GM18951 (cell line): ENCODE measurements around the gene GRAMD1B.

Experiments
- POLR2A ChIP-seq: IDR thresholded peaks from 4 replicates; pipeline ENCODE4 v1.6.1; 2011; ENCODE audit warnings: mild to moderate bottlenecking; ENCODE audit not compliant: insufficient read length, insufficient read depth; ENCODE audit errors: extremely low read depth
- in situ Hi-C: fragments of 300-500 bp; cut with MboI; formaldehyde crosslinking; loops from one replicate; pipeline ENCODE4 v1.12.0; 2022; ENCODE audit warnings: low sequenced_read_pairs, mixed read lengths, inconsistent platforms; ENCODE audit not compliant: unreplicated experiment

Gene GRAMD1B

GRCh38 chr11:123588864-123589262, 158.8 kb downstream of the GRAMD1B start:
- no peak for TF ChIP-seq POLR2A
- in situ Hi-C loops: no loop called here

GRCh38 chr11:123590296-123590912, 160.3 kb downstream of the GRAMD1B start:
- no peak for TF ChIP-seq POLR2A
- in situ Hi-C loops: no loop called here

DNA sequence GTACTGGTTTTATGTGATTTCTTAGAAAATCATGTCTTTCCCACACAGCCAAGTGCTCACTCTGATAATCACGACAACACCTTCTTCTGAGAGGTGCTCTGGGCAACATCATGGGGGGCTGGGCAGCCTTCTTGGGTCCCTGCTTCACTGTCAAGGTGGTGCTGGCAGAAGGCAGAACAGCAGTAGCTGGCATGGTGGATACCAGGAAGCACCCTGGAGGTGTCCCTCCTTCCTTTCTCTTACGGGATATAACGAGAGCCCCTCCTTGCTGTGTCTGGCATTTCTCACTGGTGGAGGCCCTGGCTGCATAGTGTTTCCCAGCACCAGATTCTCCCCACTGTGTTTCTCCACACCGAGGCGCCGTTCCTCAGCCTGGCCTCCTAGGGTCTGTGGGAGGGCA, 163.5 kb downstream of the GRAMD1B start:
- in situ Hi-C loops: no loop called here
- no peak for TF ChIP-seq POLR2A

DNA sequence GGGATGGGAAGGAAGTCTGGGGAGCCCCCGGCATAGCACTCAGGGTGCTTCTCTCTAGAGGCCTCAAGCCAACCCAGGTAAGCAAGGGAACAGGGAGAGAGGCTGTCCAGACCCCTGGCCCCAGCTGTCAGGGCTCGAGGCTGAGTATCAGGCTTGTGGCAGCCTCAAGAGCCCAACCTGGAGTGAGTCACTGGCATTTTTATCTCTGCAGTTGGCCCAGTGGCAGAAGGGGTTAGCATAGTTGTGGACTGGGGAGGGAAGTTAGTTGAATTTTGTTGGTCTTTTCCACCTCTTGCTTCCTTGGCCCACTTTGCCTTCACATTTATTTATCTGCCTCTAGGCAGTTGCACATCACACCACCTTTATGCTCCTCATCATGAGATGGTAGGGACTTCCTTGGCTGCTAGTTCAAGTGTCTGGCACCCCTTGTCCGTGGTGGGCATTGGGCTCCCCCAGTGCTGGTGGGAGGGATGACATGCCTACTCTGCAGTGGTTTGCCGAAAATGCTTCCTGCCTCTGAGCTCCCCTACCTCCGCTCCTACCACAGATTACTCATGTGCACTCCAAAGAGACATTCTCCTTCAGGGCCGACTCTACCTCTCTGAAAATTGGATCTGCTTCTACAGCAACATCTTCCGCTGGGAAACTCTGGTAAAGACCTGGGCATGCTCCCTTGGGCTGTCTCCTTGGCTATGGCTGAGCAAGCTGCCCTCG, 164.3 kb downstream of the GRAMD1B start:
- no peak for TF ChIP-seq POLR2A
- in situ Hi-C loops: no loop called here

- in situ Hi-C loops: no loop called here
- no peak for TF ChIP-seq POLR2A
Observed at GRCh38 chr11:123594921-123595320, 164.9 kb downstream of the GRAMD1B start.

- in situ Hi-C loops: no loop called here
- TF ChIP-seq POLR2A: no peak
Observed at GRCh38 chr11:123597859-123598258, 167.8 kb downstream of the GRAMD1B start.

- in situ Hi-C loops: no loop called here
- no peak for TF ChIP-seq POLR2A
Observed at GRCh38 chr11:123601136-123601535, 171.1 kb downstream of the GRAMD1B start.

DNA sequence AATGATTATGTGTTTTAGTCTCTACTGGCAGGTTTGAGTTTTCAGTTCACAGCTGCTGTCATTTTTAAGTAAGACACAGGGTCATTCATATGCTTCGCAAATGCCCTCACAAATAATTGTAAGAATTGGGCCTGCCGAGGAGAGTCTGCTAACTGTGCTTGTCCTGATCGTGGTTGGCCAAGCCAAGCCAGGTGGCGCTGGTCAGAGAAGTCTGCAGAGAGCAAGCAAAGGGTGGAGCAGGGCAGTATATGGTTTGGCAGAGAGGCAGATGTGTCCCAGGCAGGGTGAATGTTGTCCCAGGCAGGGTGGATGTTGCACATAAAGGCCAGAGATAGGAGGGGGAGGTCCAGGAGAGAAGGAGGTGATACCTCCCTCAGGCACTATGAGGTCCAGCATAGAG, 171.7 kb downstream of the GRAMD1B start:
- in situ Hi-C loops: no loop called here
- no peak for TF ChIP-seq POLR2A

DNA sequence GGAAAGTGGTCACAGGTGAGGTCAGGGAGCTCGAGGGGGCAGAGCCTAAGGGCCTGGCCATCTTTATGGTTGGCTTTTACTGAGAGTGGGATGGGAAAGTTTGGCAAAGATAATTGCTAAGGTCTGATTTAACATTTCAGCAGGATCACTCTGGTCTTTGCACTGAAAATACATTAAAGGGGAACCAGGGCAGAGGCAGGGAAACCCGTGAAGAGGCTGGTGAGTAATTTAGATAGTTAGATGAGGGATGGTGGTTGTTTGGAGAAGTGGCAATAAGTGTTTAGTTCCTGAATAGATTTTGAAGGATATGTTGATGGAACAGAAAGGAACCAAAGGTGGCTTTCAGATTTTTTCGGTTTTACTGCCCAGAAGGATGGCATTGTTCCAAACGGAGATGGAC, 173.6 kb downstream of the GRAMD1B start:
- no peak for TF ChIP-seq POLR2A

DNA sequence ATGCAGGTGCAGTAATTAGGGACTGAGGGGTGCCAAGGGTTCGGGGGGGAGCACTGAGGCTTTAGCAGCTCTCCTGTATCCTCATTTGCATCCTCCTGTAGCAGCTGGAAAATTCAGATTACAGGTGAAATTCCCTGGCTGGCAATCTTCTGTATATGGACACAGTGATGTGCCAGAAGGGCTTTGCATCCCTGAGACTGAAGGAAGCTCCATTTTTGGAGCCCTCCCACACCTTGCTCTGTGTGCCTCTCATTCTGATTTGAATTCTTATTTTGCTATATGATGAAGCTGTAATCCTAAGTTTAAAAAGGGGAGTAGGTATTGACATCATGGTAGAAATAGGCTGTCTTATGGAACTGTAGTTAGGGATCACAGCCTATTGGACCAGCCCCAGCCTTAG, 177.7 kb downstream of the GRAMD1B start:
- TF ChIP-seq POLR2A: no peak
- in situ Hi-C loops: no loop called here

More for the DNA sequence above, 173.6 kb downstream of the GRAMD1B start:
- in situ Hi-C loops: no loop called here

GRCh38 chr11:123608371-123608770, 178.3 kb downstream of the GRAMD1B start:
- in situ Hi-C loops: no loop called here
- no peak for TF ChIP-seq POLR2A

GRCh38 chr11:123608945-123609344, 178.9 kb downstream of the GRAMD1B start:
- TF ChIP-seq POLR2A: no peak
- in situ Hi-C loops: no loop called here

DNA sequence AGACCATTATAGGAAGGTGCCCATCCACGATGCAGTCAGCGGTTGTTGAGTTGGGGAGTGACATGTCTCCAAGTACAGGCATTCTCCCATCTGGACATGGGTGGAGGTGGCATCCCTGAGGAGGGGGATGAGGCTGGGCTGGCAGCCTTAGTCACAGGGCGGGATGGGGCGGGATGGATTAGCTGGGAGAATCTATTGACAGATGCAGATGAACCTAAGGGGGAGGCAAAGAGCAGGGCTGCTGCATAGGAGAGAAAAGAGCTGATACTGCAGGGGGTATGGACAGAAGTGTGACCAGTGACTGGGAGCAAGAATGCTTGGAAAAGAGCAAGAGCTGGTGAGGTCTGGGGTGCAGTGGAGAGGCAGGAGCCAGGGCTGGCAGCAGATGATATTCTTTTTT, 181.6 kb downstream of the GRAMD1B start:
- no peak for TF ChIP-seq POLR2A
- in situ Hi-C loops: no loop called here

DNA sequence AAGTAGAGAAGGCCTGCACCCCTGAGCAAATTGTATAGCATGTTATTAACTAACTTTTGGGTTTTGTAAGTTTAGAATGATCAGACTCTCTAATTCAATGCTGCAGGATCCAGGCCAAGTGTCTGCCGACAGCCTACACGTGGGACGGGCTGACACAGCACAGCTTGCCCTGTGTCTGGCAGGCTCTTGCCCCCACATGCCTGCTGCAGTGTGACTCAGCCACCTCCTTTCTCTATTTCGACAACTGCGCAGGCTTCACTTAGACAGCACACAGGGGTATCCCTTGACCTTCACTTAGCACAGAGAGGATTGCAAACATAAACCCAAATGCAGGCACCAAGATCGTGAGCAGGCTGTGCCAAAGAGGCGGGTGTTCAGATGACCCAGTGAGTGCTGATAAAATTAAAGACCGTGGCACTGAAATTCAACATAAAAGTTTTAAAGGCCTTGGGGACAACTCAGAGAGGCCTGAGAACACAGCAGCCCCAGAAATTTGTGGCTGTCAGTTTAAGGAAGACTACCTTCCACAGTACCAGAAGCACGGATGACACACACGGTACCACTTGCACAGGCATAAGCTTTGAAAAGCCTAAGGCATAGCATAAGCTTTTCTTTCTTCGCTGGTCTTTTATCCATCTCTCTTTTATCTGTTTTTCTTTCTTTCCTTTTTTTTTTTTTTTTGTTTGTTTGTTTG, 186.6 kb downstream of the GRAMD1B start:
- no peak for TF ChIP-seq POLR2A
- in situ Hi-C loops: no loop called here
